Activated T-cell treated with anti-CD3 and anti-CD28 coated beads for 24 hours (primary cell): ENCODE data around the gene CDK5RAP2.

Experiments used
- DNase-seq: peaks from one replicate; pipeline ENCODE4 v3.0.0-alpha.2; 2020; ENCODE audit warnings: low read depth

The CDK5RAP2 gene

GRCh38 chr9:120383999-120384924 is 195.7 kb downstream of the CDK5RAP2 start:
- DNase-seq = no peak

GRCh38 chr9:120383611-120383998 is 196.4 kb downstream of the CDK5RAP2 start:
- no peak for DNase-seq

GRCh38 chr9:120382453-120382852 is 197.5 kb downstream of the CDK5RAP2 start:
- no peak for DNase-seq

GRCh38 chr9:120381839-120382238 is 198.1 kb downstream of the CDK5RAP2 start:
- no peak for DNase-seq

- DNase-seq = no peak
Observed at GRCh38 chr9:120379611-120380010, 200.4 kb downstream of the CDK5RAP2 start.

- no peak for DNase-seq
Observed at GRCh38 chr9:120378680-120379079, 201.3 kb downstream of the CDK5RAP2 start.

- DNase-seq = no peak
Observed at GRCh38 chr9:120377268-120378159, 202.5 kb downstream of the CDK5RAP2 start.

GRCh38 chr9:120376101-120376500 is 203.9 kb downstream of the CDK5RAP2 start:
- DNase-seq = no peak

GRCh38 chr9:120375316-120375715 is 204.7 kb downstream of the CDK5RAP2 start:
- DNase-seq = no peak

- no peak for DNase-seq
Observed at GRCh38 chr9:120374817-120375216, 205.2 kb downstream of the CDK5RAP2 start.

- no peak for DNase-seq
Observed at GRCh38 chr9:120374239-120374638, 205.7 kb downstream of the CDK5RAP2 start.

GRCh38 chr9:120372040-120372439 is 207.9 kb downstream of the CDK5RAP2 start:
- no peak for DNase-seq

- no peak for DNase-seq
Observed at GRCh38 chr9:120369608-120370220, 210.3 kb downstream of the CDK5RAP2 start.

GRCh38 chr9:120368799-120369198 is 211.2 kb downstream of the CDK5RAP2 start:
- DNase-seq = no peak

GRCh38 chr9:120366644-120367019 is 213.3 kb downstream of the CDK5RAP2 start:
- no peak for DNase-seq

- DNase-seq = no peak
Observed at GRCh38 chr9:120365386-120365785, 214.6 kb downstream of the CDK5RAP2 start.

GRCh38 chr9:120363697-120364096 is 216.3 kb downstream of the CDK5RAP2 start:
- DNase-seq = no peak

- DNase-seq = no peak
Observed at GRCh38 chr9:120362446-120362845, 217.5 kb downstream of the CDK5RAP2 start.

- no peak for DNase-seq
Observed at GRCh38 chr9:120361551-120361950, 218.4 kb downstream of the CDK5RAP2 start.

GRCh38 chr9:120360510-120360909 is 219.5 kb downstream of the CDK5RAP2 start:
- DNase-seq = no peak

GRCh38 chr9:120360046-120360445 is 219.9 kb downstream of the CDK5RAP2 start:
- DNase-seq = no peak

- DNase-seq = no peak
Observed at GRCh38 chr9:120358877-120359276, 221.1 kb downstream of the CDK5RAP2 start.
